Panc1 (cell line): ENCODE data around the gene TOR2A.

ENCODE experiments used
- POLR2AphosphoS5 ChIP-seq: IDR thresholded peaks from 2 replicates; pipeline ENCODE4 v1.6.1; 2012; ENCODE audit warnings: mild to moderate bottlenecking, low read depth, low read length, moderate library complexity
- TCF7L2 ChIP-seq: IDR thresholded peaks from 2 replicates; pipeline ENCODE4 v1.6.1; 2011; ENCODE audit warnings: mild to moderate bottlenecking, low read depth, low read length, inconsistent platforms
- TF ChIP-seq, protein P1 (sequence below): fragments of 450-650 bp; IDR thresholded peaks from 2 replicates; pipeline ENCODE4 v1.5.1; 2017; ENCODE audit warnings: mild to moderate bottlenecking
- TF ChIP-seq, protein P2 (sequence below), 2 experiments: IDR thresholded peaks; 2 replicates each; pipeline ENCODE4 v1.6.1; 2011 to 2012; ENCODE audit warnings: low read depth in 2 of 2, control low read depth in 1 of 2, low read length in 1 of 2, mild to moderate bottlenecking in 1 of 2, moderate library complexity in 1 of 2; ENCODE audit not compliant: insufficient read depth in 1 of 2

DNA sequence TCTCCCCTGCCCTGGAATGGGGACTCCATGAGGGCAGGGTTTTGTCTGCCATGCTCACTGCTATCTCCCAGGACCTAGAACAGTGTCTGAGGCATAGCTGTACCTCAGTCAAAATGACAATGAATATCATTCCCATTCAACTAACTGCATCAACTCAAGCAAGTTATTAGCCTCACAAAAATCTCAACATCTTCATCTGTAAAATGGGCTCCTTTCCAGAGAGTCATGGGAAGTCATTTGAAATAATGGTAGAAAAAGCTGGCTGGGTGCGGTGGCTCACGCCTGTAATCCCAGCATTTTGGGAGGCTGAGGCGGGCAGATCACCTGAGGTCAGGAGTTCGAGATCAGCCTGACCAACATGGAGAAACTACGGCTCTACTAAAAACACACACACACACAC is 34.0 kb upstream of the TOR2A start:
- TF ChIP-seq, protein P1, sequence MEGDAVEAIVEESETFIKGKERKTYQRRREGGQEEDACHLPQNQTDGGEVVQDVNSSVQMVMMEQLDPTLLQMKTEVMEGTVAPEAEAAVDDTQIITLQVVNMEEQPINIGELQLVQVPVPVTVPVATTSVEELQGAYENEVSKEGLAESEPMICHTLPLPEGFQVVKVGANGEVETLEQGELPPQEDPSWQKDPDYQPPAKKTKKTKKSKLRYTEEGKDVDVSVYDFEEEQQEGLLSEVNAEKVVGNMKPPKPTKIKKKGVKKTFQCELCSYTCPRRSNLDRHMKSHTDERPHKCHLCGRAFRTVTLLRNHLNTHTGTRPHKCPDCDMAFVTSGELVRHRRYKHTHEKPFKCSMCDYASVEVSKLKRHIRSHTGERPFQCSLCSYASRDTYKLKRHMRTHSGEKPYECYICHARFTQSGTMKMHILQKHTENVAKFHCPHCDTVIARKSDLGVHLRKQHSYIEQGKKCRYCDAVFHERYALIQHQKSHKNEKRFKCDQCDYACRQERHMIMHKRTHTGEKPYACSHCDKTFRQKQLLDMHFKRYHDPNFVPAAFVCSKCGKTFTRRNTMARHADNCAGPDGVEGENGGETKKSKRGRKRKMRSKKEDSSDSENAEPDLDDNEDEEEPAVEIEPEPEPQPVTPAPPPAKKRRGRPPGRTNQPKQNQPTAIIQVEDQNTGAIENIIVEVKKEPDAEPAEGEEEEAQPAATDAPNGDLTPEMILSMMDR, result no peak
- TF ChIP-seq, protein P2, sequence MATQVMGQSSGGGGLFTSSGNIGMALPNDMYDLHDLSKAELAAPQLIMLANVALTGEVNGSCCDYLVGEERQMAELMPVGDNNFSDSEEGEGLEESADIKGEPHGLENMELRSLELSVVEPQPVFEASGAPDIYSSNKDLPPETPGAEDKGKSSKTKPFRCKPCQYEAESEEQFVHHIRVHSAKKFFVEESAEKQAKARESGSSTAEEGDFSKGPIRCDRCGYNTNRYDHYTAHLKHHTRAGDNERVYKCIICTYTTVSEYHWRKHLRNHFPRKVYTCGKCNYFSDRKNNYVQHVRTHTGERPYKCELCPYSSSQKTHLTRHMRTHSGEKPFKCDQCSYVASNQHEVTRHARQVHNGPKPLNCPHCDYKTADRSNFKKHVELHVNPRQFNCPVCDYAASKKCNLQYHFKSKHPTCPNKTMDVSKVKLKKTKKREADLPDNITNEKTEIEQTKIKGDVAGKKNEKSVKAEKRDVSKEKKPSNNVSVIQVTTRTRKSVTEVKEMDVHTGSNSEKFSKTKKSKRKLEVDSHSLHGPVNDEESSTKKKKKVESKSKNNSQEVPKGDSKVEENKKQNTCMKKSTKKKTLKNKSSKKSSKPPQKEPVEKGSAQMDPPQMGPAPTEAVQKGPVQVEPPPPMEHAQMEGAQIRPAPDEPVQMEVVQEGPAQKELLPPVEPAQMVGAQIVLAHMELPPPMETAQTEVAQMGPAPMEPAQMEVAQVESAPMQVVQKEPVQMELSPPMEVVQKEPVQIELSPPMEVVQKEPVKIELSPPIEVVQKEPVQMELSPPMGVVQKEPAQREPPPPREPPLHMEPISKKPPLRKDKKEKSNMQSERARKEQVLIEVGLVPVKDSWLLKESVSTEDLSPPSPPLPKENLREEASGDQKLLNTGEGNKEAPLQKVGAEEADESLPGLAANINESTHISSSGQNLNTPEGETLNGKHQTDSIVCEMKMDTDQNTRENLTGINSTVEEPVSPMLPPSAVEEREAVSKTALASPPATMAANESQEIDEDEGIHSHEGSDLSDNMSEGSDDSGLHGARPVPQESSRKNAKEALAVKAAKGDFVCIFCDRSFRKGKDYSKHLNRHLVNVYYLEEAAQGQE (IDR thresholded peaks at IDR 0.05; ENCODE audit: insufficient read depth in 1 of 2, low read depth in 2 of 2, low read length in 1 of 2), result no peak
- TF ChIP-seq POLR2AphosphoS5 (no peak), TCF7L2 (no peak)
